ENCODE results near the gene SCOC. TPM values are rescaled to one million over a fixed set of nuclear protein-coding genes. Genes with fewer than 3 reads are reported as not detected.

Gene SCOC
- total RNA-seq, 2 experiments from 2014 or later: 8.0 to 16.2 TPM

DNA sequence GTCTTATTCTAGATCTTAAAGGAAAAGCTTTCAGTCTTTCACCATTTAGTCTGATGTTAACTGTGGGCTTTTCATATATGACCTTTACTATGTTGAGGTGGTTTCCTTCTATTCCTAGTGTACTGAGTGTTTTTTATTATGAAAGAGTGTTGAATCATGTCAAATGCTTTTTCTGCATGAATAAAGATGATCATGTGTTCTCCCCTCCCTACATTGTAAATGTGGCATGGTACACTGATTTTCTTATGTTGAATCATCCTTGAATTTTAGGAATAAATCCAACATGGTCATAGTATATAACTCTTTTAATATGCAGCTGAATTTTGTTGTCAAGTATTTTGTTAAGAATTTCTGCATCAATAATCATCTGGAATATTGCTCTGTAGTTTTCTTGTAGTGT is 49.7 kb downstream of the SCOC start:
- no peak overlapping the region for H3K4me3 ChIP-seq (ENCODE audit: low read depth, low read length, poor library complexity, severe bottlenecking)

DNA sequence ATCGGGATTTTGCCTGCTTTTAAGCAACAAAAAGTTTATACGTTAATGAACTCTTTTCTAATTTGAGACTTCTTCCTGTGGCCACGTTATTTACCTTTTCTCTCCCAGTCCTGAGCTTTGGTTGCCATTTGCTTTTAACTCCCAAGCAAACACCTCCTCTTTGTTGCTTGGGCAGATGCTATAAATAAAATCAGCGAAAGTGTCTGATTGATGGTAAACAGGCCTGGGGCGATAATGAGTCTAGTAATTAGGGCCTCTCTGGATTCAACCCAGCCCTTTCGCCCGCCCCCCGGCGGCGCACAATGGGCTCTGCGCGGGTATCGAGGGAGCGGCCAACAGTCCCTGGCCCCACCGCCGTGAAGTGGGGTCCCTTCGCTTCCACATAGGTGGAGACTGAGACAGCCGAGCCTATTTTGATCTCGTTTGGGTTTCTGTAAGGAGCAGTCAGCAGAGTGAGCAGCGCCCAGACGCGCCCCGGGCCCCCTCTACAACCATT is 53.2 kb downstream of the SCOC start:
- H3K36me3 ChIP-seq (ENCODE audit: insufficient read depth, low read length): no peaks in the 10 kb centered on the region
- H3K9me3 ChIP-seq (ENCODE audit: low read length): no peaks in the 10 kb centered on the region
- H3K9me2 ChIP-seq (ENCODE audit: insufficient read depth, low read length): no peaks in the 10 kb centered on the region
- intact Hi-C loops (cut with micrococcal nuclease; ENCODE audit: unreplicated experiment): loop anchor here (1.0 to 5.0 kb wide), 3 partner anchors 96 to 424 kb away; partner anchors contain the start of gene ELMOD2
- H4K20me1 ChIP-seq (ENCODE audit: insufficient read depth, low read length): no peaks in the 10 kb centered on the region
- TF ChIP-seq EZH2phosphoT487 (IDR thresholded peaks at IDR 0.05; ENCODE audit: borderline replicate concordance, low read depth, low read length): no peak
- TF ChIP-seq CTCF (conservative IDR thresholded peaks at IDR 0.05; ENCODE audit: low read length): 0 out of 2 replicates have a peak, but pooled peaks have one; percentile 12
- H3K4me3 ChIP-seq (ENCODE audit: low read depth, low read length, poor library complexity, severe bottlenecking): peak overlapping the region; percentile 72
- BruUV-seq (replicated peaks): no TSS peak
- H3K4me1 ChIP-seq (ENCODE audit: insufficient read depth, low read length, poor library complexity, severe bottlenecking): peaks cover 10% of the 10 kb centered on the region
- POLR2A ChIA-PET: interaction anchor here (1.1 kb wide), 1 partner anchor 53 kb away, joined by 3 read pairs; the partner anchor contains the start of gene SCOC
- H2AFZ ChIP-seq (ENCODE audit: low read length): peak overlapping the region; percentile 93
- CTCF ChIA-PET (ENCODE audit: unreplicated experiment): no interaction called here
- peak; percentile 19 for DNase-seq (ENCODE audit: low spot score)
- no peaks in the 10 kb centered on the region for H3K79me2 ChIP-seq (ENCODE audit: insufficient read depth, low read depth, low read length)
- no peak overlapping the region for H3K27ac ChIP-seq (ENCODE audit: low read depth, low read length, poor library complexity, severe bottlenecking)
- peak overlapping the region; percentile 83 for H3K4me2 ChIP-seq (ENCODE audit: low read length)

More for the DNA sequence above, 49.7 kb downstream of the SCOC start:
- TF ChIP-seq CTCF (conservative IDR thresholded peaks at IDR 0.05; ENCODE audit: low read length): no peak
- TF ChIP-seq EZH2phosphoT487 (IDR thresholded peaks at IDR 0.05; ENCODE audit: borderline replicate concordance, low read depth, low read length): no peak
- no peak overlapping the region for H3K4me2 ChIP-seq (ENCODE audit: low read length)
- no peaks in the 10 kb centered on the region for H3K9me2 ChIP-seq (ENCODE audit: insufficient read depth, low read length)
- H3K36me3 ChIP-seq (ENCODE audit: insufficient read depth, low read length): no peaks in the 10 kb centered on the region
- H4K20me1 ChIP-seq (ENCODE audit: insufficient read depth, low read length): no peaks in the 10 kb centered on the region
- DNase-seq (ENCODE audit: low spot score): no peak
- ChIA-PET POLR2A (no interaction called here), CTCF (ENCODE audit: unreplicated experiment) (no interaction called here)
- H3K9me3 ChIP-seq (ENCODE audit: low read length): no peaks in the 10 kb centered on the region
- BruUV-seq (replicated peaks): no TSS peak
- no peaks in the 10 kb centered on the region for H3K79me2 ChIP-seq (ENCODE audit: insufficient read depth, low read depth, low read length)
- intact Hi-C loops (cut with micrococcal nuclease; ENCODE audit: unreplicated experiment): no loop called here
- no peak overlapping the region for H3K27ac ChIP-seq (ENCODE audit: low read depth, low read length, poor library complexity, severe bottlenecking)
- peaks cover 9% of the 10 kb centered on the region for H3K4me1 ChIP-seq (ENCODE audit: insufficient read depth, low read length, poor library complexity, severe bottlenecking)
- no peak overlapping the region for H2AFZ ChIP-seq (ENCODE audit: low read length)

Measured in OCI-LY7 (cell line).